ENCODE data around the gene RPTOR.

DNA sequence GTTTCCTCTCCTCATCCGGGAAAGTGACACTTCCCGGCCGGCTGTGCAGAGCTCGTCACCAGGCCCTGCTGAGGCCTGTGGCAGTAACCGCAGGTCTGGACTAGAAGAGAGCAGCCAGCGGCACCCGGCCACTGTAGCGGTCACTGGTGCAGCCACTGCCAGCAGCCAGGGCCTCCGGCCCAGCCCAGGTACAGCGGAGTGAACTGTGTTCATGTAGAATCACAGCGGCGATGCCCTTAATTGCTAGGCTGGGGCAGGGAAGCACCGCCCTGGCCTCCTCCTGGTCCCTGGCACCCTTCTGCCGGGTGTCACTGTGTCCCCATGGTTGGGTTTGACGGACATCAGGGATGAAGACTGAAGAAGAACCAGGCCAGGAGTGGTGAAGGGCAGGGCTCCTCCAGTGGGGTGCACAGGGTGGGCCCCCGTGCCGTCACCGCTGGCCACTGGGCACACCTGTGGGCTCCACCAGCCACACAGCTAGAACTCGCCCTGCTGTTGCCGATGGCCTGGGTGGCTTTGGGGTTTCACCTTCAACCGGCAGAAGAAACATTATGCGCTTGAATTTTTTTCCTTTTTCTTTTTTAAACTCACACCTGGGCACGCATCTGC, 281.8 kb downstream of the RPTOR start:
- TF ChIP-seq, protein P1, sequence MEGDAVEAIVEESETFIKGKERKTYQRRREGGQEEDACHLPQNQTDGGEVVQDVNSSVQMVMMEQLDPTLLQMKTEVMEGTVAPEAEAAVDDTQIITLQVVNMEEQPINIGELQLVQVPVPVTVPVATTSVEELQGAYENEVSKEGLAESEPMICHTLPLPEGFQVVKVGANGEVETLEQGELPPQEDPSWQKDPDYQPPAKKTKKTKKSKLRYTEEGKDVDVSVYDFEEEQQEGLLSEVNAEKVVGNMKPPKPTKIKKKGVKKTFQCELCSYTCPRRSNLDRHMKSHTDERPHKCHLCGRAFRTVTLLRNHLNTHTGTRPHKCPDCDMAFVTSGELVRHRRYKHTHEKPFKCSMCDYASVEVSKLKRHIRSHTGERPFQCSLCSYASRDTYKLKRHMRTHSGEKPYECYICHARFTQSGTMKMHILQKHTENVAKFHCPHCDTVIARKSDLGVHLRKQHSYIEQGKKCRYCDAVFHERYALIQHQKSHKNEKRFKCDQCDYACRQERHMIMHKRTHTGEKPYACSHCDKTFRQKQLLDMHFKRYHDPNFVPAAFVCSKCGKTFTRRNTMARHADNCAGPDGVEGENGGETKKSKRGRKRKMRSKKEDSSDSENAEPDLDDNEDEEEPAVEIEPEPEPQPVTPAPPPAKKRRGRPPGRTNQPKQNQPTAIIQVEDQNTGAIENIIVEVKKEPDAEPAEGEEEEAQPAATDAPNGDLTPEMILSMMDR (conservative IDR thresholded peaks at IDR 0.05; ENCODE audit: low read length), result no peak
- TF ChIP-seq EZH2phosphoT487 (IDR thresholded peaks at IDR 0.05; ENCODE audit: borderline replicate concordance, low read depth, low read length), result no peak

Measured in OCI-LY7 (cell line).